IMR-90 (cell line): Measurements from ENCODE around the gene AKT2. TPM values are rescaled to one million over a fixed set of nuclear protein-coding genes. Genes with fewer than 3 reads are reported as not detected.

ENCODE experiments used
- ATAC-seq: fragments of 200-7000 bp; cut with Tn5 transposase; 2 replicates; pipeline ENCODE4 v1.9.1; 2020; ENCODE audit warnings: low read depth, mild to moderate bottlenecking, moderate library complexity
- BruUV-seq: library from RNA; stranded (reverse); fragments of 400-500 nt; replicated peaks from 2 replicates; lab custom pipeline; 2021; lab: Mats Ljungman, UMichigan
- CTCF ChIA-PET: fragments of 300-600 bp; formaldehyde crosslinking; extraction: SDS; loops from one replicate; lab custom pipeline; 2021; ENCODE audit warnings: antibody characterized with exemption; lab: Yijun Ruan, JAX
- POLR2A ChIA-PET: fragments of 300-600 bp; sonication (Branson Sonifier 250); formaldehyde crosslinking; loops from one replicate; lab custom pipeline; 2022; ENCODE audit warnings: antibody characterized with exemption; ENCODE audit not compliant: unreplicated experiment; lab: Charles Lee
- DNase-seq: peaks from one replicate; pipeline ENCODE4 v3.0.0; 2013
- H2AFZ ChIP-seq: replicated peaks from 2 replicates; pipeline ENCODE3; 2013; ENCODE audit warnings: low read length, mild to moderate bottlenecking; ENCODE audit not compliant: poor library complexity
- H2AK5ac ChIP-seq: 2 replicates; pipeline ENCODE4 v1.6.1; 2013; ENCODE audit warnings: low read depth, low read length, inconsistent platforms
- H2AK9ac ChIP-seq: replicated peaks from 2 replicates; pipeline ENCODE3; 2013; ENCODE audit warnings: mild to moderate bottlenecking, low read depth, low read length, moderate library complexity; ENCODE audit not compliant: poor library complexity
- H2BK120ac ChIP-seq: 2 replicates; pipeline ENCODE4 v1.6.1; 2013; ENCODE audit warnings: low read depth, low read length, inconsistent platforms
- H2BK15ac ChIP-seq: 3 replicates; pipeline ENCODE4 v1.6.1; 2013; ENCODE audit warnings: low read depth, low read length, inconsistent platforms
- H2BK20ac ChIP-seq: 2 replicates; pipeline ENCODE4 v1.6.1; 2013; ENCODE audit warnings: low read depth, mild to moderate bottlenecking, inconsistent platforms, low read length, moderate library complexity
- H2BK5ac ChIP-seq: 2 replicates; pipeline ENCODE4 v1.6.1; 2013; ENCODE audit warnings: mild to moderate bottlenecking, low read depth, low read length, inconsistent platforms; ENCODE audit not compliant: poor library complexity, severe bottlenecking
- H3K14ac ChIP-seq: replicated peaks from 2 replicates; pipeline ENCODE4 v1.6.1; 2013; ENCODE audit warnings: low read depth, low read length, inconsistent platforms
- H3K18ac ChIP-seq: 2 replicates; pipeline ENCODE4 v1.6.1; 2013; ENCODE audit warnings: low read depth, low read length, control low read depth
- H3K23ac ChIP-seq: 2 replicates; pipeline ENCODE4 v1.6.1; 2013; ENCODE audit warnings: low read depth, low read length, inconsistent platforms
- H3K27ac ChIP-seq: 2 replicates; pipeline ENCODE4 v1.5.1; 2013; ENCODE audit warnings: mild to moderate bottlenecking, control low read depth, low read length; ENCODE audit not compliant: insufficient read depth
- H3K27me3 ChIP-seq: 2 replicates; pipeline ENCODE4 v1.6.1; 2013; ENCODE audit warnings: low read length; ENCODE audit not compliant: control insufficient read depth, insufficient read depth
- H3K36me3 ChIP-seq: 2 replicates; pipeline ENCODE4 v1.6.1; 2013; ENCODE audit warnings: low read length, mixed read lengths; ENCODE audit not compliant: control insufficient read depth, insufficient read depth
- H3K4ac ChIP-seq: 2 replicates; pipeline ENCODE4 v1.6.1; 2013; ENCODE audit warnings: low read depth, low read length, inconsistent platforms
- H3K4me1 ChIP-seq: 2 replicates; pipeline ENCODE4 v1.6.1; 2013; ENCODE audit warnings: low read length, mixed read lengths; ENCODE audit not compliant: control insufficient read depth, insufficient read depth
- H3K4me2 ChIP-seq: 2 replicates; pipeline ENCODE4 v1.6.1; 2013; ENCODE audit warnings: low read depth, mild to moderate bottlenecking, control low read depth, low read length, moderate library complexity
- H3K4me3 ChIP-seq: 2 replicates; pipeline ENCODE4 v1.5.1; 2013; ENCODE audit warnings: low read depth, mild to moderate bottlenecking, control low read depth, low read length, moderate library complexity; ENCODE audit not compliant: insufficient read depth
- H3K56ac ChIP-seq: 2 replicates; pipeline ENCODE4 v1.6.1; 2013; ENCODE audit warnings: low read length, inconsistent platforms; ENCODE audit not compliant: insufficient read depth; ENCODE audit errors: extremely low read depth
- H3K79me1 ChIP-seq, 2 experiments: 2 replicates each; pipeline ENCODE4 v1.6.1; 2013; ENCODE audit warnings: low read length in 2 of 2, inconsistent platforms in 1 of 2, low read depth in 1 of 2
- H3K9ac ChIP-seq: 2 replicates; pipeline ENCODE4 v1.6.1; 2013; ENCODE audit warnings: low read depth, low read length, control low read depth
- H3K9me1 ChIP-seq: 2 replicates; pipeline ENCODE4 v1.6.1; 2013; ENCODE audit warnings: low read length, inconsistent platforms; ENCODE audit not compliant: insufficient read depth
- H3K9me3 ChIP-seq: 2 replicates; pipeline ENCODE4 v1.6.1; 2013; ENCODE audit warnings: low read length; ENCODE audit not compliant: control insufficient read depth, insufficient read depth
- H4K20me1 ChIP-seq: 2 replicates; pipeline ENCODE4 v1.6.1; 2013; ENCODE audit warnings: low read length, inconsistent platforms; ENCODE audit not compliant: insufficient read depth
- H4K5ac ChIP-seq: 2 replicates; pipeline ENCODE4 v1.6.1; 2013; ENCODE audit warnings: mild to moderate bottlenecking, low read depth, low read length, control low read depth
- H4K8ac ChIP-seq, 2 experiments: 2 replicates each; pipeline ENCODE4 v1.6.1; 2013; ENCODE audit warnings: low read depth in 2 of 2, low read length in 2 of 2, control low read depth in 1 of 2, inconsistent platforms in 1 of 2
- H4K91ac ChIP-seq: 2 replicates; pipeline ENCODE4 v1.6.1; 2013; ENCODE audit warnings: low read depth, low read length, inconsistent platforms; ENCODE audit not compliant: insufficient read depth
- BHLHE40 ChIP-seq: fragments of 150-350 bp; IDR thresholded peaks from 2 replicates; pipeline ENCODE4 v1.6.1; 2016; ENCODE audit warnings: mild to moderate bottlenecking, low read depth, low read length
- CEBPB ChIP-seq: IDR thresholded peaks from 2 replicates; pipeline ENCODE4 v1.6.1; 2012; ENCODE audit warnings: low read depth, low read length, improper control_type of control experiment
- CHD1 ChIP-seq: IDR thresholded peaks from 2 replicates; pipeline ENCODE4 v1.6.1; 2012; ENCODE audit warnings: low read depth, low read length, improper control_type of control experiment
- FOS ChIP-seq: fragments of 150-350 bp; IDR thresholded peaks from 2 replicates; pipeline ENCODE4 v1.6.1; 2016; ENCODE audit warnings: low read depth, low read length
- MAFK ChIP-seq: IDR thresholded peaks from 2 replicates; pipeline ENCODE4 v1.6.1; 2012; ENCODE audit warnings: low read depth, low read length, improper control_type of control experiment
- MAZ ChIP-seq: IDR thresholded peaks from 2 replicates; pipeline ENCODE4 v1.6.1; 2012; ENCODE audit warnings: low read depth, mild to moderate bottlenecking, low read length, improper control_type of control experiment, moderate library complexity, borderline replicate concordance
- MXI1 ChIP-seq: IDR thresholded peaks from 2 replicates; pipeline ENCODE4 v1.6.1; 2012; ENCODE audit warnings: low read depth, mild to moderate bottlenecking, low read length, moderate library complexity, borderline replicate concordance
- NFE2L2 ChIP-seq: fragments of 150-350 bp; IDR thresholded peaks from 2 replicates; pipeline ENCODE4 v1.6.1; 2016; ENCODE audit warnings: low read depth, mild to moderate bottlenecking, low read length
- POLR2A ChIP-seq: IDR thresholded peaks from 2 replicates; pipeline ENCODE4 v1.6.1; 2012; ENCODE audit warnings: mild to moderate bottlenecking, low read depth, low read length
- RAD21 ChIP-seq: IDR thresholded peaks from 2 replicates; pipeline ENCODE4 v1.6.1; 2012; ENCODE audit warnings: low read length, improper control_type of control experiment
- RCOR1 ChIP-seq: IDR thresholded peaks from 2 replicates; pipeline ENCODE4 v1.6.1; 2012; ENCODE audit warnings: mild to moderate bottlenecking, low read length, improper control_type of control experiment; ENCODE audit not compliant: insufficient replicate concordance
- RFX5 ChIP-seq: IDR thresholded peaks from 2 replicates; pipeline ENCODE4 v1.8.0; 2012; ENCODE audit warnings: low read depth, mild to moderate bottlenecking, low read length, moderate library complexity
- SMC3 ChIP-seq: fragments of 150-350 bp; IDR thresholded peaks from 2 replicates; pipeline ENCODE4 v1.6.1; 2016; ENCODE audit warnings: low read depth, mild to moderate bottlenecking, antibody characterized with exemption, low read length, moderate library complexity
- WGBS, 2 experiments: methylation state at CpG; one replicate each; pipeline versions ENCODE4 v1.1.5 to v1.1.7; 2013; ENCODE audit warnings: missing lambda C conversion rate in 2 of 2; ENCODE audit not compliant: insufficient read length in 1 of 2; ENCODE audit errors: extremely low coverage in 2 of 2; 5-methylcytosine and 5-hydroxymethylcytosine counted together
- dilution Hi-C: fragments of 300-500 bp; cut with HindIII; formaldehyde crosslinking; loops from one replicate; pipeline ENCODE4 v1.14.3; 2018; ENCODE audit warnings: low sequenced_read_pairs; ENCODE audit not compliant: unreplicated experiment
- in situ Hi-C: fragments of 300-500 bp; cut with MboI; formaldehyde crosslinking; loops from 3 replicates; pipeline ENCODE4 v1.14.3; 2019; ENCODE audit warnings: low sequenced_read_pairs, inconsistent platforms, mixed read lengths
- intact Hi-C: fragments of 100-400 bp; cut with micrococcal nuclease; formaldehyde crosslinking; loops from 2 replicates; pipeline ENCODE4 v1.10.0; 2022
- polyA plus RNA-seq, 3 experiments: library from polyadenylated mRNA; depleted of rRNA; stranded (reverse); fragments of >200 nt; gene quantifications; 2 replicates each; pipeline ENCODE4 v1.2.3, GENCODE V29; 2012; ENCODE audit warnings: low replicate concordance in 1 of 3
- total RNA-seq: library from RNA; depleted of rRNA; stranded (reverse); fragments of >200 nt; gene quantifications from 2 replicates; pipeline ENCODE4 v1.2.3, GENCODE V29; 2012
- TF ChIP-seq, protein P1 (sequence below): conservative IDR thresholded peaks from 2 replicates; pipeline ENCODE4 v1.5.1; 2012; ENCODE audit warnings: mild to moderate bottlenecking, low read depth, low read length, improper control_type of control experiment
- TF ChIP-seq, protein P2 (sequence below): fragments of 150-350 bp; IDR thresholded peaks from 2 replicates; pipeline ENCODE4 v1.6.1; 2017; ENCODE audit warnings: mild to moderate bottlenecking, antibody characterized with exemption, low read length, low read depth
- TF ChIP-seq, protein P3 (sequence below): fragments of 150-350 bp; IDR thresholded peaks from 2 replicates; pipeline ENCODE4 v1.6.1; 2016; ENCODE audit warnings: low read depth, mild to moderate bottlenecking, low read length, moderate library complexity, borderline replicate concordance

The AKT2 gene
- total and polyA plus RNA-seq, 2 of the 4 experiments (the other 2 are of a cell fraction), result 61.5 to 104 TPM

DNA sequence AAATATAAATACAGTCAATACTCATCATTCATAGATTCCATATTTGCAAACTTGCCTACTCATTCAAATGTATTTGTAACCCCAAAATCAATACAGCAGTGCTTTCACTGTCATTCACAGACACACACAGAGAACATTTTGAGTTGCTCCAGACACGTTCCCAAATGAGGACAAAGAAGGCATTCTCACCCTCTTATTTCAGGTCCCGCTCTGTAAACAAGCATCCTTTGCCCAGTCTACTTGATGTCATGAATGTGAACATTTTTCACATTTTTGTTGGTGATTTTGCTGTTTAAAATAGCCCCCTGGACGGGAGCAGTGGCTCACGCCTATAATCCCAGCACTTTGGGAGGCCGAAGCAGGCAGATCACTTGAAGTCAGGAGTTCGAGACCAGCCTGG lies 47.5 kb upstream of the AKT2 start:
- H3K9me1 ChIP-seq, result no peaks in the 10 kb centered on the region
- H3K23ac ChIP-seq, result no peak overlapping the region
- no peak overlapping the region for H3K27ac ChIP-seq
- peaks cover 9% of the 10 kb centered on the region; the same call in 1 of the 2 replicates for H4K20me1 ChIP-seq
- H2BK120ac ChIP-seq, result no peak overlapping the region
- no peak for ATAC-seq
- no peak overlapping the region for H3K9ac ChIP-seq
- TF ChIP-seq SMC3 (no peak), MAFK (no peak), POLR2A (no peak), RFX5 (no peak), FOS (no peak), CEBPB (no peak), NFE2L2 (no peak), BHLHE40 (no peak), MAZ (no peak), RAD21 (no peak), CHD1 (no peak), RCOR1 (no peak), MXI1 (no peak)
- TF ChIP-seq, protein P1, sequence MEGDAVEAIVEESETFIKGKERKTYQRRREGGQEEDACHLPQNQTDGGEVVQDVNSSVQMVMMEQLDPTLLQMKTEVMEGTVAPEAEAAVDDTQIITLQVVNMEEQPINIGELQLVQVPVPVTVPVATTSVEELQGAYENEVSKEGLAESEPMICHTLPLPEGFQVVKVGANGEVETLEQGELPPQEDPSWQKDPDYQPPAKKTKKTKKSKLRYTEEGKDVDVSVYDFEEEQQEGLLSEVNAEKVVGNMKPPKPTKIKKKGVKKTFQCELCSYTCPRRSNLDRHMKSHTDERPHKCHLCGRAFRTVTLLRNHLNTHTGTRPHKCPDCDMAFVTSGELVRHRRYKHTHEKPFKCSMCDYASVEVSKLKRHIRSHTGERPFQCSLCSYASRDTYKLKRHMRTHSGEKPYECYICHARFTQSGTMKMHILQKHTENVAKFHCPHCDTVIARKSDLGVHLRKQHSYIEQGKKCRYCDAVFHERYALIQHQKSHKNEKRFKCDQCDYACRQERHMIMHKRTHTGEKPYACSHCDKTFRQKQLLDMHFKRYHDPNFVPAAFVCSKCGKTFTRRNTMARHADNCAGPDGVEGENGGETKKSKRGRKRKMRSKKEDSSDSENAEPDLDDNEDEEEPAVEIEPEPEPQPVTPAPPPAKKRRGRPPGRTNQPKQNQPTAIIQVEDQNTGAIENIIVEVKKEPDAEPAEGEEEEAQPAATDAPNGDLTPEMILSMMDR, result no peak
- TF ChIP-seq, protein P2, sequence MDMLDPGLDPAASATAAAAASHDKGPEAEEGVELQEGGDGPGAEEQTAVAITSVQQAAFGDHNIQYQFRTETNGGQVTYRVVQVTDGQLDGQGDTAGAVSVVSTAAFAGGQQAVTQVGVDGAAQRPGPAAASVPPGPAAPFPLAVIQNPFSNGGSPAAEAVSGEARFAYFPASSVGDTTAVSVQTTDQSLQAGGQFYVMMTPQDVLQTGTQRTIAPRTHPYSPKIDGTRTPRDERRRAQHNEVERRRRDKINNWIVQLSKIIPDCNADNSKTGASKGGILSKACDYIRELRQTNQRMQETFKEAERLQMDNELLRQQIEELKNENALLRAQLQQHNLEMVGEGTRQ, result no peak
- TF ChIP-seq, protein P3, sequence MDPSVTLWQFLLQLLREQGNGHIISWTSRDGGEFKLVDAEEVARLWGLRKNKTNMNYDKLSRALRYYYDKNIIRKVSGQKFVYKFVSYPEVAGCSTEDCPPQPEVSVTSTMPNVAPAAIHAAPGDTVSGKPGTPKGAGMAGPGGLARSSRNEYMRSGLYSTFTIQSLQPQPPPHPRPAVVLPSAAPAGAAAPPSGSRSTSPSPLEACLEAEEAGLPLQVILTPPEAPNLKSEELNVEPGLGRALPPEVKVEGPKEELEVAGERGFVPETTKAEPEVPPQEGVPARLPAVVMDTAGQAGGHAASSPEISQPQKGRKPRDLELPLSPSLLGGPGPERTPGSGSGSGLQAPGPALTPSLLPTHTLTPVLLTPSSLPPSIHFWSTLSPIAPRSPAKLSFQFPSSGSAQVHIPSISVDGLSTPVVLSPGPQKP, result no peak
- H3K18ac ChIP-seq, result no peak overlapping the region
- WGBS, 2 experiments, result 80% methylated on average over 1 of the region's 6 CpGs; no CpG with 5 or more reads in 1 of the 2 experiments
- H4K5ac ChIP-seq, result no peak overlapping the region
- H3K4me3 ChIP-seq, result no peak overlapping the region
- dilution Hi-C loops (no loop called here), intact Hi-C loops (no loop called here), in situ Hi-C loops (no loop called here)
- no TSS peak for BruUV-seq
- H3K79me1 ChIP-seq, result peaks cover 0 to 22% of the 10 kb centered on the region in 2 experiments; a peak in 3 of 4 replicates
- no peaks in the 10 kb centered on the region for H3K9me3 ChIP-seq
- H2AK9ac ChIP-seq, result no peak overlapping the region
- DNase-seq, result no peak
- no peak overlapping the region for H4K91ac ChIP-seq
- POLR2A ChIA-PET, result no interaction called here
- H3K56ac ChIP-seq, result no peak overlapping the region
- no peak overlapping the region for H3K14ac ChIP-seq
- H2BK15ac ChIP-seq, result no peak overlapping the region
- no peak overlapping the region for H3K4ac ChIP-seq
- no peak overlapping the region for H2BK20ac ChIP-seq
- H2AFZ ChIP-seq, result no peak overlapping the region
- no peaks in the 10 kb centered on the region for H3K4me1 ChIP-seq
- no peak overlapping the region for H3K4me2 ChIP-seq
- H4K8ac ChIP-seq, result no peak overlapping the region
- H3K36me3 ChIP-seq, result peaks cover 46% of the 10 kb centered on the region
- H2AK5ac ChIP-seq, result no peak overlapping the region
- CTCF ChIA-PET, result no interaction called here
- no peak overlapping the region for H2BK5ac ChIP-seq
- H3K27me3 ChIP-seq, result no peaks in the 10 kb centered on the region
